Neutrophil (primary cell): Measurements from ENCODE around the gene CCNB1IP1.
"Not testable (repeated sequence)": the region's sequence is repeated elsewhere in the genome, so short reads cannot be mapped to it uniquely, and the experiment has no call there.

Experiments
- H3K27ac ChIP-seq: fragments of 200-600 bp; sonication (generic); 2 replicates; pipeline ENCODE4 v1.5.1; 2016; ENCODE audit warnings: mild to moderate bottlenecking, moderate library complexity
- H3K27me3 ChIP-seq: fragments of 200-600 bp; sonication (generic); 2 replicates; pipeline ENCODE4 v1.6.0; 2016; ENCODE audit warnings: mild to moderate bottlenecking
- H3K36me3 ChIP-seq: fragments of 200-600 bp; sonication (generic); 2 replicates; pipeline ENCODE4 v1.5.1; 2017
- H3K4me1 ChIP-seq, 2 experiments: fragments of 200-600 bp in 1 of 2; sonication (generic) in 1 of 2; 1 replicate in 1 of 2; 2 replicates in 1 of 2; pipeline versions ENCODE4 v1.5.1 to v1.6.1; 2013 to 2016; ENCODE audit warnings: low read depth in 1 of 2, low read length in 1 of 2, mild to moderate bottlenecking in 1 of 2, moderate library complexity in 1 of 2; ENCODE audit not compliant: control insufficient read depth in 1 of 2, insufficient read depth in 1 of 2
- H3K4me3 ChIP-seq, 2 experiments: fragments of 200-600 bp in 1 of 2; sonication (generic) in 1 of 2; 1 replicate in 1 of 2; 2 replicates in 1 of 2; pipeline ENCODE4 v1.5.1; 2013 to 2016; ENCODE audit warnings: low read depth in 1 of 2, low read length in 1 of 2, mild to moderate bottlenecking in 1 of 2, moderate library complexity in 1 of 2
- H3K9me3 ChIP-seq: fragments of 200-600 bp; sonication (generic); 2 replicates; pipeline ENCODE4 v1.5.1; 2016
- CTCF ChIP-seq: fragments of 200-600 bp; sonication (generic); IDR thresholded peaks from 2 replicates; pipeline ENCODE4 v1.5.1; 2016; ENCODE audit warnings: antibody characterized with exemption

CCNB1IP1 gene

DNA sequence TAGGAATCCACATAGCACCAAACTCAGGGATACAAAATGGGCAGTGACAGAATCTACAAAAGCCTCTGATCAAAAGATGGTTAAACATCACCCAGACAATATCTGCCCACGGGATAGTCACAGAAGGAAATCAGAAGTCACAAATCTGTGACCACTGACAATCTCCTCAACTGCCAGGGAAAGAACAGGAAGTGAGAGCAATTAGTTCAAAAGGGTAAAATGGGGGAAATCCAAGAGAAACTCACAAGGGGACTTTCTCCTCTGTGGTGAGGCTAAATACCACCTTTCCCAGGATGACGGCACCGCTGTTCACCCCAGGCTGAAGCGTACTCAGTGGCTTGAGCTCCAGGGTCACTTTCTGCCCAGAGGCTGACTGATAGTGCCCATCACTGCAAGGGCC is 38.0 kb downstream of the CCNB1IP1 start:
- TF ChIP-seq CTCF, result no peak
- Histone ChIP-seq H3K27me3 (no peaks in the 10 kb centered on the region), H3K27ac (no peak overlapping the region), H3K4me1 (no peaks in the 10 kb centered on the region), H3K9me3 (no peaks in the 10 kb centered on the region), H3K4me3 (no peak overlapping the region), H3K36me3 (peaks cover 99% of the 10 kb centered on the region)

- no peak for TF ChIP-seq CTCF
- Histone ChIP-seq H3K27ac (no peak overlapping the region), H3K4me1 (no peaks in the 10 kb centered on the region), H3K4me3 (no peak overlapping the region), H3K27me3 (no peaks in the 10 kb centered on the region), H3K36me3 (peaks cover 99% of the 10 kb centered on the region), H3K9me3 (no peaks in the 10 kb centered on the region)
Measured at GRCh38 chr14:20294636-20295035, 38.4 kb downstream of the CCNB1IP1 start.

- not testable (repeated sequence) for H3K27me3 ChIP-seq, H3K36me3 ChIP-seq, H3K9me3 ChIP-seq, H3K27ac ChIP-seq, H3K4me3 ChIP-seq, H3K4me1 ChIP-seq
Measured at GRCh38 chr14:20281998-20282397, 51.1 kb downstream of the CCNB1IP1 start.

DNA sequence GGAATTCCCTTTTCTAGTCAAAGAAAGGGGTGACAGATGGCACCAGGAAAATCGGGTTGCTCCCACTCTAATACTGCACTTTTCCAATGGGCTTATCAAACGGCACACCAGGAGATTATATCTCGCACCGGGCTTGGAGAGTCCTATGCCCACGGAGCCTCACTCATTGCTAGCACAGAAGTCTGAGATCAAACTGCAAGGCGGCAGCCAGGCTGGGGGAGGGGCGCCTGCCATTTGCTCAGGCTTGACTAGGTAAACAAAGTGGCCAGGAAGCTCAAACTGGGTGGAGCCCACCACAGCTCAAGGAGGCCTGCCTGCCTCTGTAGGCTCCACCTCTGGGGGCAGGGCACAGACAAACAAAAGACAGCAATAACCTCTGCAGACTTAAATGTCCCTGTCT is 52.8 kb downstream of the CCNB1IP1 start:
- not testable (repeated sequence) for H3K9me3 ChIP-seq, H3K27me3 ChIP-seq, H3K27ac ChIP-seq, H3K4me1 ChIP-seq, H3K36me3 ChIP-seq, H3K4me3 ChIP-seq

DNA sequence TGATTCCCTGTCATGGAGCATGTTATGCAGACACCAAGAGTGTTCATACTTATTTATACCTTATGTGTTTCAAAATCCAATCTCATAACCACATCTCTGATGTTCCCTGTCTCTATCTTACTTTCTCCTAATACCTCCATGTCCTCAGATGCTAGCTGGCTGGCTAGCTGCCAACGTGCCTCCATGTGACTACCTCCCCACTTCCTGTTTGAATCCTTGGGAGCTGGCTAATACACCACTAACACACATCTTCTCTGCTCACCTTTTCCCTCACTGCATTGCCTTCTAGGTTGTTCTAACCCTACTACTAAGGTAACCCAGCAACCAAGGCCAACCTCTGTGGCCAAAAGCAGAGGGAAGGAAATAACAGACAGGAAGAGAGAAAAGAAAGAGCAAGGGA is 54.7 kb downstream of the CCNB1IP1 start:
- H3K27me3 ChIP-seq, result no peaks in the 10 kb centered on the region
- TF ChIP-seq CTCF, result no peak

DNA sequence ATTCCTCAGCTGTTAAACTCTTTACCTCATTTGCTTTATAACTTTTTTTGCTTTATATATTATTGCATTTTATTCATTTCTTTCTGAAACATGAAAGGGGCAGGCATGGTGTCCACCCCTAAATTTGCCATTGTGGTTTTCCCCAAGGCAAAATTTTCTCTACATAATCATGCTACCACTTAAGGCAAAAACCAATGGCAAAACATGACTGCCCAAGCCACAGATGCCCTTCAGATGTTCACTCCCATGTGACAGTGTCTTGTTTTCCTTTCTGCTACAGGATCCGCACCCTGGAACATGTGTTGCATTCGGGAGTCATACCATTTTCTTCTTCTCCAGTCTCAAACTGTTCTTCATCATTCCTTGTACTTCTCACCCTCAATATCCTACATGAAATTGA is 55.7 kb downstream of the CCNB1IP1 start:
- no peak overlapping the region for H3K4me3 ChIP-seq
- H3K36me3 ChIP-seq, result no peaks in the 10 kb centered on the region
- H3K9me3 ChIP-seq, result no peaks in the 10 kb centered on the region
- H3K27me3 ChIP-seq, result no peaks in the 10 kb centered on the region
- H3K27ac ChIP-seq, result no peak overlapping the region
- TF ChIP-seq CTCF, result no peak
- H3K4me1 ChIP-seq, result no peaks in the 10 kb centered on the region

More for the DNA sequence above, 54.7 kb downstream of the CCNB1IP1 start:
- Histone ChIP-seq H3K27ac (no peak overlapping the region), H3K9me3 (no peaks in the 10 kb centered on the region), H3K36me3 (no peaks in the 10 kb centered on the region), H3K4me1 (no peaks in the 10 kb centered on the region), H3K4me3 (no peak overlapping the region)

GRCh38 chr14:20274062-20274461 is 59.0 kb downstream of the CCNB1IP1 start:
- no peaks in the 10 kb centered on the region for H3K4me1 ChIP-seq
- no peaks in the 10 kb centered on the region for H3K9me3 ChIP-seq
- H3K4me3 ChIP-seq, result no peak overlapping the region
- H3K27me3 ChIP-seq, result no peaks in the 10 kb centered on the region
- H3K27ac ChIP-seq, result no peak overlapping the region
- TF ChIP-seq CTCF, result no peak
- no peaks in the 10 kb centered on the region for H3K36me3 ChIP-seq

- H3K9me3 ChIP-seq, H3K27ac ChIP-seq, H3K4me3 ChIP-seq, H3K27me3 ChIP-seq, H3K4me1 ChIP-seq, H3K36me3 ChIP-seq: not testable (repeated sequence)
Measured at GRCh38 chr14:20264361-20264760, 68.7 kb downstream of the CCNB1IP1 start.
